ENCODE results near the gene ERAL1.
"Not testable (repeated sequence)": the region's sequence is repeated elsewhere in the genome, so short reads cannot be mapped to it uniquely, and the experiment has no call there.

Gene ERAL1

GRCh38 chr17:28897769-28898526 is 43.1 kb downstream of the ERAL1 start:
- DNase-seq (ENCODE audit: low read depth in 2 of 3, low spot score in 1 of 3) = no peak

- DNase-seq (ENCODE audit: low read depth in 2 of 3, low spot score in 1 of 3) = no peak
These were observed 43.7 kb downstream of the ERAL1 start for GRCh38 chr17:28898527-28898955.

DNA sequence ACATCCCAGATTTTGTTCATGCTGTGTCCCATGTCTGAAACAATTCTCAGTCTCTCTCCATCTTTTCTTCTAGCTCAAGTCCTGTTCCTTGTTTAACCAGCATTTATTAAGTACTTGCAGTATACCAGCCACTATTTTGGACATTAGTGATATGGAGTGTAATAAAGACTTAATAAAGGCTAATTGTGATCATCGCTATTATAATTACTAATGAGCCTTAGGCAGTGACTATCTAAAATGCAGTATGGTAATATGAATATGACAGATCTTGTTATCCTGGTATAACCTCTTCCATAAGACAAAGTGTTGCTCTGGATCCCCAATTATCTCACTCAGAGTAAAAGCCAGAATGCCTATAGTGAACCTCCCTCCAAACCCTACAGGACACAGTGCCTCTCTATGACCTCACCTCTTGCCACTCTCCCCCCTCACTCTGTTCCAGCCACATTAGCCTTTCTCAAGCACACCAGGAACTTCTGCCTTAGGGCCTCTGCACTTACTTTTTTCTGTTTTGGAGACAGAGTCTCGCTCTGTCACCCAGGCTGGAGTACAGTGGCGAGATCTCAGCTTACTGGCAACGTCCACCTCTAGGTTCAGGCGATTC is 44.5 kb downstream of the ERAL1 start:
- no peak for DNase-seq (ENCODE audit: low read depth in 2 of 3, low spot score in 1 of 3)

GRCh38 chr17:28900986-28901726 is 46.3 kb downstream of the ERAL1 start:
- DNase-seq (ENCODE audit: low read depth in 2 of 3, low spot score in 1 of 3) = no peak

DNA sequence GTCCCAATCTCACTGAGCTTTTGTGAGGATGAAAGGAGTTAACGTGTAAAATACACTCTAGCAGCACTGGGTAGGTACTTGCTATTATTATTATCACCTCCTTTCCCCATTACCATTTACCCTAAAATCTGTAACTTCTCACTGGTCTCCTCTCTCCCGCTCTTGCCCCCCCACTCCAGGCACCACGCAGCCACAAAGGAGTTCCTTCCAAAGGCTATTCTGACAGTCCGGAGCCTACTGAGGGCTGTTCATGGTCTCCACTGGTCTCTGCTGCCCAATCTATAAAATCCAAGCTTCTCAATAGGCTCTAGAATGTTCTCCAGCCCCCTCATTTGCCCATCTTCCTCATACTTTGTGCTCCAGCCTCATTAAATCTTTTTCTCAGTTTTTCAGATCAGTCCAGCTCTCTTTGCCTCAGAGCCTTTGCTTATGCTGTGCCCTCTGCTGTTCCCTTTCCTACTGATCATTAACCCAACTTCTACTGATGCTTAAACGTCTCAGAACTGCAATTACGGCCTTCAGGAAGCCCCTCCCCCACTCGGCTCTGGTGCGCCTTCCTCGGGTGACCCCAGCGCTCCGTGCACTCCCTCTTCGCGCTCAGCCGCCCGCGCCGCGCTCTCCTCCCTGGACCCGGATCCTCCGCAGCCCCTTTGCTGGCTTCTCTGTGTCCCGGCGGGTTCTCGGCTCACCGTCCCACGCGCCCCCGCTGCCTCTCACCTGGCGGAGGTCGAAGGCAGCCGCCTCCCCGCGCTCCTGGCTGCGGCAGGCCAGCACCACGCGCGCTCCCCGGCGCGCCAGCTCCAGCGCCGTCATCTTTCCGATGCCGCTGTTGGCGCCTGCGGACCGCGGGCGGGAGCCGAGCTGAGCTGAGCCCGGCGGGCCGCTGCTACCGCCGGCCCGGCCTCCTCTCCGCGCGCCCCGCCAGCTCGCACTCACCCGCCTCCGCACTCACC is 47.3 kb downstream of the ERAL1 start:
- DNase-seq (ENCODE audit: low read depth in 2 of 3, low spot score in 1 of 3) = peak in 2 of 3 donors; percentile 28 to 49

GRCh38 chr17:28902819-28903545 is 48.2 kb downstream of the ERAL1 start, which contains the start of gene DHRS13:
DHRS13 (minus strand) TSS chr17:28903079; CDS start chr17:28902944, 135 bp downstream.
- DNase-seq (ENCODE audit: low read depth in 2 of 3, low spot score in 1 of 3) = peak; percentile 80 to 91 (median 88)

- not testable (repeated sequence) for DNase-seq (ENCODE audit: low read depth in 2 of 3, low spot score in 1 of 3)
These were observed 48.7 kb downstream of the ERAL1 start for GRCh38 chr17:28903546-28903841.

- no peak for DNase-seq (ENCODE audit: low read depth in 2 of 3, low spot score in 1 of 3)
These were observed 50.0 kb downstream of the ERAL1 start for GRCh38 chr17:28904800-28905199.

GRCh38 chr17:28906276-28906675 is 51.5 kb downstream of the ERAL1 start:
- DNase-seq (ENCODE audit: low read depth in 2 of 3, low spot score in 1 of 3) = no peak

GRCh38 chr17:28906706-28907438 is 52.1 kb downstream of the ERAL1 start:
- no peak for DNase-seq (ENCODE audit: low read depth in 2 of 3, low spot score in 1 of 3)

GRCh38 chr17:28907709-28908475 is 53.1 kb downstream of the ERAL1 start:
- no peak for DNase-seq (ENCODE audit: low read depth in 2 of 3, low spot score in 1 of 3)

- DNase-seq (ENCODE audit: low read depth in 2 of 3, low spot score in 1 of 3) = no peak
These were observed 53.9 kb downstream of the ERAL1 start for GRCh38 chr17:28908640-28909167.

DNA sequence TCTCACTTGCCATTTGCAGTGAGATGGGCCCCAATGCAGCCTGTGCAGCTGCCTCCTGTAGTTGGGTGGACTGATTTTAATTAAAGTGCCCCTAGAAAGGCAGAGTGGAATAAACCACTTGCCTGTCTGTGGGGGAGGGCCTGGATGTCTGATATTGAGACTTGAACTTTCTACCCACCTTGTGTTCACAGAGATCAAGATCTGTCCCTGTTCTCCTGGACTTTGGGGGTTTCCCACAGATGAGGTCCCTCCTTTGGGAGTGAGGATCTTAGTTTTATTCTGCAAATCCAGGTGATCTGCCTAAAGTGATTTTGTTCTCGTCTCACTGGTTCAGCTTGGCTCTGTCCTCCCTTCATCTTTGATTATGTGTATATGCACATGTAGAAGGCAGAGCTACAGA is 55.7 kb downstream of the ERAL1 start:
- no peak for DNase-seq (ENCODE audit: low read depth in 2 of 3, low spot score in 1 of 3)
